ENCODE results near the gene GAL3ST1. TPM values are rescaled to one million over a fixed set of nuclear protein-coding genes. Genes with fewer than 3 reads are reported as not detected.

Gene GAL3ST1
- total and polyA plus RNA-seq, 2 donors (not counting 1 experiment from before 2014, with no cell fraction given), result 0.70 TPM; not detected in 1

DNA sequence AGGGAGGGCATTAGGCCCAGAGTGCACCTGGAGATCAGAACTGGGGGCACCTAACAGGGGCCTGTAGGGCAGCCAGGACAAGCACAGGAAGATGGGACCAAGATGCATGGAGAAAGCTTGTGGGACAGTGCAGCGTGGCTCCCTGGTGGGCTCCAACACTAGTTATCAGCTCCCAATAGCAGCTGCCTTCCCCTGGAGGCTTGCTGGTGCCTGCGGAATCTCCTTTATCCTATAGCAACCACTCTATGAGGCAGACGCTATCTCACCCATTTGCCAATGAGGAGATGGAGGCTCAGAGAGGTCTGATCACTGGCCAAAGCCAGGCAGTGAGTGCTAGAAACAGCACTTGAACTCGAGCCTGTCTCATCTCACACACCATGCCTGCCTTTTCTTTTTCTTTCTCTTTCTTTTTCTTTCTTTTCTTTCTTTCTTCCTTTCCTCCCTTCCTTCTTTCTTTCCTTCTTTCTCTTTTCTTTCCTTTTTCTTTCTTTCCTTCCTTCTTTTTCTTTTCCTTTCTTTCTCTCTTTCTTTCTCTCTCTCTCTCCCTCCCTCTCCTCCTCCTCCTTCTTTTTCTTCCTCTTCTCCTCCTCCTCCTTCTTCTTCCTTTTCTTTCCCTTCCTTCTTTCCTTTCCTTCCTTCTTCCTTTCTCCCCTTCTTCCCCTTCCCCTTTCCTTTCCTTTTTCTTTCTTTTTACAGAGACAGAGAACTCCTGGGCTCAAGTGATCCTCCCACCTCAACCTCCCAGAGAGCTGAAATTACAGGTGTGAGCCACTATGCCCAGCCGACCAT is 52.9 kb downstream of the GAL3ST1 start:
- Histone ChIP-seq H3K4me2 (replicated peaks; ENCODE audit: low read depth, low read length, poor library complexity, severe bottlenecking) (no peak overlapping the region), H3K4me3 (ENCODE audit: control extremely low read depth in 1 of 5, extremely low read depth in 1 of 5, insufficient read depth in 1 of 5, low read depth in 2 of 5, low read length in 4 of 5) (no peak overlapping the region), H3K9ac (ENCODE audit: low read length) (no peak overlapping the region), H3K79me2 (ENCODE audit: control insufficient read depth, insufficient read depth, low read length) (no peaks in the 10 kb centered on the region), H3K27ac (ENCODE audit: low read length in 2 of 2) (no peak overlapping the region), H3K36me3 (replicated peaks in 1 of 2; ENCODE audit: control extremely low read depth in 1 of 2, control insufficient read depth in 1 of 2, extremely low read depth in 1 of 2, insufficient read depth in 2 of 2, low read length in 1 of 2) (no peaks in the 10 kb centered on the region), H3K27me3 (replicated peaks in 1 of 4; ENCODE audit: control extremely low read depth in 1 of 4, control insufficient read depth in 3 of 4, insufficient read depth in 4 of 4, low read length in 3 of 4) (no peaks in the 10 kb centered on the region), H3K9me3 (ENCODE audit: control extremely low read depth in 1 of 3, control insufficient read depth in 2 of 3, insufficient read depth in 1 of 3, low read length in 2 of 3) (peaks cover 0 to 5% (median 0%) of the 10 kb centered on the region in 3 donors), H4K20me1 (ENCODE audit: control insufficient read depth, insufficient read depth, low read length, poor library complexity, severe bottlenecking) (no peaks in the 10 kb centered on the region), H3K4me1 (ENCODE audit: control insufficient read depth in 2 of 2, insufficient read depth in 2 of 2, low read length in 2 of 2) (no peaks in the 10 kb centered on the region), H2AFZ (ENCODE audit: insufficient read depth, low read depth, low read length, poor library complexity, severe bottlenecking) (no peak overlapping the region)
- H3K9me3 Mint-ChIP-seq (ENCODE audit: insufficient read depth), result no peaks in the 10 kb centered on the region
- H3K27ac Mint-ChIP-seq, result no peak overlapping the region
- H3K4me1 Mint-ChIP-seq, result no peaks in the 10 kb centered on the region
- peaks cover 29% of the 10 kb centered on the region for H3K27me3 Mint-ChIP-seq
- intact Hi-C loops (cut with micrococcal nuclease), result no loop called here
- no peak overlapping the region for H3K4me3 Mint-ChIP-seq
- ChIA-PET CTCF (interaction anchor here (0.6 kb wide), 1 partner anchor 377 kb away, joined by 5 read pairs; no protein-coding TSS in a partner anchor), POLR2A (no interaction called here)
- DNase-seq, result no peak
- WGBS (ENCODE audit: insufficient coverage), result 80% methylated on average over 3 of the region's 5 CpGs
- ATAC-seq (ENCODE audit: low read depth), result no peak
- TF ChIP-seq EZH2 (IDR thresholded peaks at IDR 0.05; ENCODE audit: borderline replicate concordance, insufficient read depth, low read depth, low read length, poor library complexity, severe bottlenecking), result no peak
- TF ChIP-seq, protein P1, sequence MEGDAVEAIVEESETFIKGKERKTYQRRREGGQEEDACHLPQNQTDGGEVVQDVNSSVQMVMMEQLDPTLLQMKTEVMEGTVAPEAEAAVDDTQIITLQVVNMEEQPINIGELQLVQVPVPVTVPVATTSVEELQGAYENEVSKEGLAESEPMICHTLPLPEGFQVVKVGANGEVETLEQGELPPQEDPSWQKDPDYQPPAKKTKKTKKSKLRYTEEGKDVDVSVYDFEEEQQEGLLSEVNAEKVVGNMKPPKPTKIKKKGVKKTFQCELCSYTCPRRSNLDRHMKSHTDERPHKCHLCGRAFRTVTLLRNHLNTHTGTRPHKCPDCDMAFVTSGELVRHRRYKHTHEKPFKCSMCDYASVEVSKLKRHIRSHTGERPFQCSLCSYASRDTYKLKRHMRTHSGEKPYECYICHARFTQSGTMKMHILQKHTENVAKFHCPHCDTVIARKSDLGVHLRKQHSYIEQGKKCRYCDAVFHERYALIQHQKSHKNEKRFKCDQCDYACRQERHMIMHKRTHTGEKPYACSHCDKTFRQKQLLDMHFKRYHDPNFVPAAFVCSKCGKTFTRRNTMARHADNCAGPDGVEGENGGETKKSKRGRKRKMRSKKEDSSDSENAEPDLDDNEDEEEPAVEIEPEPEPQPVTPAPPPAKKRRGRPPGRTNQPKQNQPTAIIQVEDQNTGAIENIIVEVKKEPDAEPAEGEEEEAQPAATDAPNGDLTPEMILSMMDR (IDR thresholded peaks at IDR 0.05), result no peak

DNA sequence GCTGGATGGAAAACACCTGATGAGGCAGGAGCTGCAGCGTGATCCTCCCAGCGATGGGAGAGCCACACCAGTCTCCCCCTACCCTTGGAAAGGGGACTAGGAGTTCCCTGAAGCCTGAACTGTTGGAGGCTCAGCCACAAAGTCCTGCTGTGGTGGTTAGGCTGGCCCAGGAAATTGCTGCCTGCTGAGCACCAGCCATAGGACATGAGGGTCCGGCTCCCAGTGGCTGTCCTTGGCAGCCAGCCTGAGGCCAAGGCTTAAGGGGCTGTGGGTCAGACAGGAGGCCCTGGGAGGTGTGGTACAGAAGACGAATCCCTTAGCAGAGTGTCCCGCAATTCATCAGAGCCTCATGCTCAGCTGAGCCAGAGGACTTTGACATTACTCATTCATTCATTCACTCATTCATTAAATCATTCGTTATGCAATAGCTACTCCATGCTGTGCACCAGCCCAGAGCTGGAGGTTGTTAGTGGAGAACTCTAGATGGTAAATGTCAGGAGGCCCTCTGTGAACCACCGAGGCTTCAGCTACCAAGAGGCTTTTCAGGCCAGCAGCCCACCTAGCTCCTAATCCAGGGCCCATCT is 54.5 kb downstream of the GAL3ST1 start:
- H3K9me3 Mint-ChIP-seq (ENCODE audit: insufficient read depth), result no peaks in the 10 kb centered on the region
- Histone ChIP-seq H3K4me3 (ENCODE audit: control extremely low read depth in 1 of 5, extremely low read depth in 1 of 5, insufficient read depth in 1 of 5, low read depth in 2 of 5, low read length in 4 of 5) (no peak overlapping the region), H3K4me1 (ENCODE audit: control insufficient read depth in 2 of 2, insufficient read depth in 2 of 2, low read length in 2 of 2) (no peaks in the 10 kb centered on the region), H4K20me1 (ENCODE audit: control insufficient read depth, insufficient read depth, low read length, poor library complexity, severe bottlenecking) (no peaks in the 10 kb centered on the region), H3K9me3 (ENCODE audit: control extremely low read depth in 1 of 3, control insufficient read depth in 2 of 3, insufficient read depth in 1 of 3, low read length in 2 of 3) (peaks cover 0 to 5% (median 0%) of the 10 kb centered on the region in 3 donors), H3K4me2 (replicated peaks; ENCODE audit: low read depth, low read length, poor library complexity, severe bottlenecking) (no peak overlapping the region), H3K27me3 (replicated peaks in 1 of 4; ENCODE audit: control extremely low read depth in 1 of 4, control insufficient read depth in 3 of 4, insufficient read depth in 4 of 4, low read length in 3 of 4) (no peaks in the 10 kb centered on the region), H2AFZ (ENCODE audit: insufficient read depth, low read depth, low read length, poor library complexity, severe bottlenecking) (no peak overlapping the region), H3K36me3 (replicated peaks in 1 of 2; ENCODE audit: control extremely low read depth in 1 of 2, control insufficient read depth in 1 of 2, extremely low read depth in 1 of 2, insufficient read depth in 2 of 2, low read length in 1 of 2) (no peaks in the 10 kb centered on the region), H3K79me2 (ENCODE audit: control insufficient read depth, insufficient read depth, low read length) (no peaks in the 10 kb centered on the region), H3K9ac (ENCODE audit: low read length) (no peak overlapping the region), H3K27ac (ENCODE audit: low read length in 2 of 2) (no peak overlapping the region)
- no peak overlapping the region for H3K4me3 Mint-ChIP-seq
- H3K4me1 Mint-ChIP-seq, result no peaks in the 10 kb centered on the region
- ChIA-PET CTCF (interaction anchor here (0.5 kb wide), 1 partner anchor 377 kb away, joined by 3 read pairs; no protein-coding TSS in a partner anchor), POLR2A (no interaction called here)
- ATAC-seq (ENCODE audit: low read depth) (no peak), DNase-seq (no peak)
- H3K27ac Mint-ChIP-seq, result no peak overlapping the region
- WGBS (ENCODE audit: insufficient coverage), result 89% methylated on average over 1 of the region's 7 CpGs
- peaks cover 23% of the 10 kb centered on the region for H3K27me3 Mint-ChIP-seq
- no peak for TF ChIP-seq EZH2 (IDR thresholded peaks at IDR 0.05; ENCODE audit: borderline replicate concordance, insufficient read depth, low read depth, low read length, poor library complexity, severe bottlenecking)
- TF ChIP-seq, protein P1 (IDR thresholded peaks at IDR 0.05), result no peak
- intact Hi-C loops (cut with micrococcal nuclease), result no loop called here

All from B cell (primary cell).